GM10266 (cell line): ENCODE results near the gene TEX22.
A peak's percentile ranks its signal among the peaks of the same experiment; 100 is the strongest.

Experiments
- DNase-seq: peaks from one replicate; pipeline ENCODE4 v3.0.0; 2012; ENCODE audit errors: extremely low spot score
- CTCF ChIP-seq: IDR thresholded peaks from 2 replicates; pipeline ENCODE4 v1.5.1; 2012; ENCODE audit warnings: mild to moderate bottlenecking, low read depth; ENCODE audit not compliant: control insufficient read depth, insufficient read depth; ENCODE audit errors: missing control alignments

TEX22 gene

GRCh38 chr14:105410642-105411016, 12.3 kb downstream of the TEX22 start:
- TF ChIP-seq CTCF, result no peak

GRCh38 chr14:105411017-105411941, 12.9 kb downstream of the TEX22 start:
- peak; percentile 90 for DNase-seq
- TF ChIP-seq CTCF, result no peak

More at GRCh38 chr14:105410642-105411016, 12.3 kb downstream of the TEX22 start:
- peak; percentile 29 for DNase-seq

GRCh38 chr14:105411985-105412770, 13.8 kb downstream of the TEX22 start:
- no peak for TF ChIP-seq CTCF
- DNase-seq, result peak; percentile 36

- TF ChIP-seq CTCF, result no peak
- DNase-seq, result no peak
Measured at GRCh38 chr14:105412771-105413543, 14.6 kb downstream of the TEX22 start.

GRCh38 chr14:105413544-105413886, 15.2 kb downstream of the TEX22 start:
- DNase-seq, result no peak

More at GRCh38 chr14:105413544-105413886, 15.2 kb downstream of the TEX22 start:
- TF ChIP-seq CTCF, result no peak
